Esophagus squamous epithelium (tissue), 5 donors: Measurements from ENCODE around the gene CREM. TPM values are rescaled to one million over a fixed set of nuclear protein-coding genes. Genes with fewer than 3 reads are reported as not detected.

Source experiments
- DNase-seq: peaks from one replicate; lab custom pipeline; 2025; lab: John Stamatoyannopoulos, UW
- H3K27ac ChIP-seq, 4 donors: fragments of 200-600 bp; sonication (generic); one replicate each; pipeline ENCODE4 v1.5.1; 2016 to 2019; ENCODE audit warnings: mild to moderate bottlenecking in 1 of 4
- H3K27me3 ChIP-seq, 4 donors: fragments of 200-600 bp; sonication (generic); 1 replicate in 3 of 4; 2 replicates in 1 of 4; pipeline versions ENCODE4 v1.5.1 to v1.6.0; 2017 to 2021; ENCODE audit warnings: antibody characterized with exemption in 1 of 4
- H3K36me3 ChIP-seq, 3 donors: fragments of 200-600 bp; sonication (generic); one replicate each; pipeline ENCODE4 v1.5.1; 2016 to 2019
- H3K4me1 ChIP-seq, 3 donors: fragments of 200-600 bp; sonication (generic); one replicate each; pipeline ENCODE4 v1.5.1; 2017 to 2019
- H3K4me3 ChIP-seq, 4 donors: fragments of 200-600 bp; sonication (generic); 1 replicate in 3 of 4; 2 replicates in 1 of 4; pipeline ENCODE4 v1.5.1; 2016 to 2019; ENCODE audit warnings: mild to moderate bottlenecking in 2 of 4, moderate library complexity in 1 of 4
- H3K9me3 ChIP-seq, 3 donors: fragments of 200-600 bp; sonication (generic); one replicate each; pipeline ENCODE4 v1.5.1; 2016 to 2019
- CTCF ChIP-seq, 6 experiments: fragments of 450-650 bp in 4 of 6; fragments of 200-600 bp in 2 of 6; sonication (generic) in 2 of 6; IDR thresholded peaks; one replicate each; pipeline ENCODE4 v1.5.1; 2016 to 2019; ENCODE audit warnings: antibody characterized with exemption in 6 of 6, mild to moderate bottlenecking in 4 of 6, moderate library complexity in 4 of 6
- POLR2A ChIP-seq, 4 donors: fragments of 450-650 bp; IDR thresholded peaks; one replicate each; pipeline ENCODE4 v1.6.1; 2017; ENCODE audit warnings: antibody characterized with exemption in 4 of 4, mild to moderate bottlenecking in 4 of 4, moderate library complexity in 3 of 4
- WGBS, 2 donors: methylation state at CpG; one replicate each; pipeline ENCODE4 v1.1.5; 2018; 5-methylcytosine and 5-hydroxymethylcytosine counted together
- intact Hi-C: fragments of 100-400 bp; cut with DNase I; formaldehyde crosslinking; loops from one replicate; pipeline ENCODE4 v1.15.0; 2022
- total RNA-seq, 4 donors: library from RNA; depleted of rRNA; stranded (reverse); fragments of >200 nt; gene quantifications; one replicate each; pipeline ENCODE4 v1.1.0, GENCODE V29; 2016
- donor health status: DM: yes; HTN: yes; CAD: no.

CREM gene
- total RNA-seq, 4 donors from 2014 or later: 19.4 to 23.8 (median 21.6) TPM

GRCh38 chr10:35223016-35223415 lies 96.4 kb downstream of the CREM start:
- intact Hi-C loops: no loop called here
- H3K36me3 ChIP-seq: no peaks in the 10 kb centered on the region
- 75 to 94% methylated on average over 4 of the region's 4 CpGs for WGBS, 2 donors

GRCh38 chr10:35224045-35224740 lies 97.5 kb downstream of the CREM start:
- WGBS, 2 donors: 90 to 92% methylated on average over 3 to 8 of the region's 8 CpGs
- H3K9me3 ChIP-seq: no peaks in the 10 kb centered on the region
- H3K4me3 ChIP-seq: no peak overlapping the region
- H3K36me3 ChIP-seq: no peaks in the 10 kb centered on the region
- peaks cover 0 to 9% (median 0%) of the 10 kb centered on the region in 4 donors for H3K27me3 ChIP-seq
- intact Hi-C loops: no loop called here
- TF ChIP-seq POLR2A (IDR thresholded peaks at IDR 0.05) (no peak), CTCF (IDR thresholded peaks at IDR 0.05) (no peak)
- H3K4me1 ChIP-seq: peaks cover 0 to 10% (median 0%) of the 10 kb centered on the region in 3 donors
- DNase-seq: no peak
- no peak overlapping the region for H3K27ac ChIP-seq

More at GRCh38 chr10:35223016-35223415, 96.4 kb downstream of the CREM start:
- H3K9me3 ChIP-seq: no peaks in the 10 kb centered on the region
- H3K4me3 ChIP-seq: no peak overlapping the region
- DNase-seq: no peak
- TF ChIP-seq CTCF (IDR thresholded peaks at IDR 0.05) (no peak), POLR2A (IDR thresholded peaks at IDR 0.05) (no peak)
- no peak overlapping the region for H3K27ac ChIP-seq
- peaks cover 0 to 9% (median 0%) of the 10 kb centered on the region in 4 donors for H3K27me3 ChIP-seq
- H3K4me1 ChIP-seq: peaks cover 0 to 20% (median 3%) of the 10 kb centered on the region in 3 donors

GRCh38 chr10:35225204-35225603 lies 98.6 kb downstream of the CREM start:
- intact Hi-C loops: no loop called here
- WGBS, 2 donors: 44% methylated on average over 5 of the region's 5 CpGs
- Histone ChIP-seq H3K27me3 (peaks cover 0 to 9% (median 0%) of the 10 kb centered on the region in 4 donors), H3K9me3 (no peaks in the 10 kb centered on the region), H3K4me1 (peaks cover 0 to 6% (median 0%) of the 10 kb centered on the region in 3 donors), H3K27ac (no peak overlapping the region), H3K36me3 (no peaks in the 10 kb centered on the region), H3K4me3 (no peak overlapping the region)
- no peak for DNase-seq
- TF ChIP-seq CTCF (IDR thresholded peaks at IDR 0.05) (no peak), POLR2A (IDR thresholded peaks at IDR 0.05) (no peak)

GRCh38 chr10:35226507-35226906 lies 99.9 kb downstream of the CREM start:
- WGBS, 2 donors: 77 to 78% methylated on average over 3 of the region's 3 CpGs

More at GRCh38 chr10:35226507-35226906, 99.9 kb downstream of the CREM start:
- H3K4me3 ChIP-seq: no peak overlapping the region
- H3K27me3 ChIP-seq: peaks cover 0 to 9% (median 0%) of the 10 kb centered on the region in 4 donors
- no peak for TF ChIP-seq POLR2A (IDR thresholded peaks at IDR 0.05)
- TF ChIP-seq CTCF (IDR thresholded peaks at IDR 0.05): no peak
- no peak overlapping the region for H3K27ac ChIP-seq
- H3K36me3 ChIP-seq: no peaks in the 10 kb centered on the region
- intact Hi-C loops: no loop called here
- no peak for DNase-seq
- no peaks in the 10 kb centered on the region for H3K9me3 ChIP-seq
- H3K4me1 ChIP-seq: no peaks in the 10 kb centered on the region
